SH-SY5Y (cell line): ENCODE results near the gene C1orf198.

ENCODE experiments used
- GATA2 ChIP-seq: IDR thresholded peaks from 2 replicates; pipeline ENCODE4 v1.6.1; 2011; ENCODE audit warnings: mild to moderate bottlenecking, low read depth, low read length
- GATA3 ChIP-seq: IDR thresholded peaks from 2 replicates; pipeline ENCODE4 v1.6.1; 2011; ENCODE audit warnings: low read depth, mild to moderate bottlenecking, low read length, moderate library complexity

DNA sequence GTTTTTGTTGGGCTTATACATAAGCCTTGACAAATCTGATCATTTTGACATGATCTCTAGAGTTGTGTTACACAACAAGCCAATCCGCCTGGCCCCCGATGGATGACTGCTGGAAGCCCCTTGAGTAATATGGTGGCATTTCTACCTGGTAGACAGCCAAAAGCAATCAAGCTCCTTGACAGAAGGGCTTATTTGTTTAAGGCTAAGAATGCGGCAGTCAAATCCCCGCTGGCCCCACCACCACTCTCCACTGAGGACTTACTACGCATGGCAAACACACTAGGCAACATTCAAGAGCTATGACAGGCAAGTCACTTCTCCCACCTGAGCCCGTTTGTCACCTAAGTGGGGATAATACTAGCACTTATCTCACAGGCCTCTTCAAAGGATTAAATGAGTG is 33.4 kb upstream of the C1orf198 start:
- TF ChIP-seq GATA2 (no peak), GATA3 (no peak)
